C4-2B (cell line): ENCODE results near the gene AP4S1.

Experiments
- CTCF ChIP-seq: fragments of 450-650 bp; conservative IDR thresholded peaks from 2 replicates; pipeline ENCODE4 v1.5.1; 2017; ENCODE audit warnings: mild to moderate bottlenecking
- ZFX ChIP-seq: fragments of 450-650 bp; IDR thresholded peaks from 2 replicates; pipeline ENCODE4 v1.6.1; 2017

GRCh38 chr14:30993071-30993470 lies 32.4 kb upstream of the AP4S1 start:
- TF ChIP-seq CTCF (no peak), ZFX (no peak)
